ENCODE data around the gene SLC66A2.

- no peak for TF ChIP-seq CTCF (IDR thresholded peaks at IDR 0.05)
- TF ChIP-seq EZH2 (IDR thresholded peaks at IDR 0.05; ENCODE audit: borderline replicate concordance, insufficient read depth, low read depth, low read length, poor library complexity, severe bottlenecking) = no peak
These were observed 82.5 kb downstream of the SLC66A2 start for GRCh38 chr18:79868811-79869541.

All from B cell (primary cell).